Ishikawa (cell line): ENCODE data around the gene MYDGF.

ENCODE experiments used
- CREB1 ChIP-seq: IDR thresholded peaks from 2 replicates; pipeline ENCODE4 v1.6.1; 2012; ENCODE audit warnings: low read depth
- EGR1 ChIP-seq: IDR thresholded peaks from 2 replicates; pipeline ENCODE4 v1.6.1; 2012
- EP300 ChIP-seq: IDR thresholded peaks from 2 replicates; pipeline ENCODE4 v1.6.1; 2012; ENCODE audit warnings: borderline replicate concordance
- FOXM1 ChIP-seq: IDR thresholded peaks from 2 replicates; pipeline ENCODE4 v1.6.1; 2012; ENCODE audit warnings: low read depth, borderline replicate concordance
- RAD21 ChIP-seq: IDR thresholded peaks from 2 replicates; pipeline ENCODE4 v1.6.1; 2012; ENCODE audit warnings: low read depth
- TAF1 ChIP-seq: IDR thresholded peaks from 2 replicates; pipeline ENCODE4 v1.6.1; 2012; ENCODE audit warnings: low read depth, mild to moderate bottlenecking
- TEAD4 ChIP-seq: IDR thresholded peaks from 2 replicates; pipeline ENCODE4 v1.6.1; 2012
- YY1 ChIP-seq: IDR thresholded peaks from 2 replicates; pipeline ENCODE4 v1.6.1; 2012; ENCODE audit warnings: low read depth
- ZBTB7A ChIP-seq: IDR thresholded peaks from 2 replicates; pipeline ENCODE4 v1.6.1; 2012; ENCODE audit warnings: low read depth
- TF ChIP-seq, protein P1 (sequence below): IDR thresholded peaks from 2 replicates; pipeline ENCODE4 v1.6.1; 2012; ENCODE audit warnings: low read depth, mild to moderate bottlenecking
- TF ChIP-seq, protein P2 (sequence below): IDR thresholded peaks from 2 replicates; pipeline ENCODE4 v1.6.1; 2012

DNA sequence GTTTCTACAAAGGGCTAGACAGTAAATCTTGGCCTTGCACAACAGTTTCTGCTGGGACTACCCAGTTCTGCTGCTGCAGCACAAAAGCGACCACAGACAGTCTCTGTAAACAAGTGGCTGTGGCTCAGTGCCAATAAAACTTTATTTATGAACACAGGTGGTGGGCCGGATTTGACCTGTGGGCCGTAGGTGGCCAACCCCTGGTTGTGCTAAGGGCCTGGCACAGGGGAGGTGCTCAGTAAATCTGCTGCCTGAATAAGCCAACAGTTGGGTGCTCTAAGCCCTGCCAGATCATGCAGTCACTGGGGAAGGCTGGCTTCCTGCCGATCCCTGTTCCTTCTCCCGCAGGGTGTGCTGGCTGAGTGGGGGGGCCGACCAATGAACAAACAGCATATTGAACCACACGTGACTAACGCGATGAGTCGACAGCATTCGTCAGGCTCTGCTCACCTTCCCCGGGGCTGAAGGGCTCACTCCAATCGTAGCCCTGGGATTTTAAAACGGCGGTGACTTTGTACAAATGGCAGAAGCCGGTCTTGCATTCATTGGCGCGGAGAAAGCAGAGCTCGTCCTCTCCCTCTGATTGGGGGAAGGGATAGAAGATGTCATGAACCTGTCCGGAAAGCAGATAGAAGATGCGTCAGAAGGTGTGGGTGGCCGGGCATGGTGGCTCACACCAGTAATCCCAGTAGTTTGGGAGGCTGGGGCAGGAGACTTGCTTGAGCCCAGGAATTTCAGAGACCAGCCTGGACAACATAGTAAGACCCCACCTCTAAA is 24.3 kb upstream of the MYDGF start:
- TF ChIP-seq CREB1 (no peak), YY1 (no peak), FOXM1 (no peak), EGR1 (no peak), RAD21 (no peak), ZBTB7A (no peak), TEAD4 (no peak), TAF1 (no peak), EP300 (no peak; the same call in 1 of the 2 replicates)
- TF ChIP-seq, protein P1, sequence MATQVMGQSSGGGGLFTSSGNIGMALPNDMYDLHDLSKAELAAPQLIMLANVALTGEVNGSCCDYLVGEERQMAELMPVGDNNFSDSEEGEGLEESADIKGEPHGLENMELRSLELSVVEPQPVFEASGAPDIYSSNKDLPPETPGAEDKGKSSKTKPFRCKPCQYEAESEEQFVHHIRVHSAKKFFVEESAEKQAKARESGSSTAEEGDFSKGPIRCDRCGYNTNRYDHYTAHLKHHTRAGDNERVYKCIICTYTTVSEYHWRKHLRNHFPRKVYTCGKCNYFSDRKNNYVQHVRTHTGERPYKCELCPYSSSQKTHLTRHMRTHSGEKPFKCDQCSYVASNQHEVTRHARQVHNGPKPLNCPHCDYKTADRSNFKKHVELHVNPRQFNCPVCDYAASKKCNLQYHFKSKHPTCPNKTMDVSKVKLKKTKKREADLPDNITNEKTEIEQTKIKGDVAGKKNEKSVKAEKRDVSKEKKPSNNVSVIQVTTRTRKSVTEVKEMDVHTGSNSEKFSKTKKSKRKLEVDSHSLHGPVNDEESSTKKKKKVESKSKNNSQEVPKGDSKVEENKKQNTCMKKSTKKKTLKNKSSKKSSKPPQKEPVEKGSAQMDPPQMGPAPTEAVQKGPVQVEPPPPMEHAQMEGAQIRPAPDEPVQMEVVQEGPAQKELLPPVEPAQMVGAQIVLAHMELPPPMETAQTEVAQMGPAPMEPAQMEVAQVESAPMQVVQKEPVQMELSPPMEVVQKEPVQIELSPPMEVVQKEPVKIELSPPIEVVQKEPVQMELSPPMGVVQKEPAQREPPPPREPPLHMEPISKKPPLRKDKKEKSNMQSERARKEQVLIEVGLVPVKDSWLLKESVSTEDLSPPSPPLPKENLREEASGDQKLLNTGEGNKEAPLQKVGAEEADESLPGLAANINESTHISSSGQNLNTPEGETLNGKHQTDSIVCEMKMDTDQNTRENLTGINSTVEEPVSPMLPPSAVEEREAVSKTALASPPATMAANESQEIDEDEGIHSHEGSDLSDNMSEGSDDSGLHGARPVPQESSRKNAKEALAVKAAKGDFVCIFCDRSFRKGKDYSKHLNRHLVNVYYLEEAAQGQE, result no peak
- TF ChIP-seq, protein P2, sequence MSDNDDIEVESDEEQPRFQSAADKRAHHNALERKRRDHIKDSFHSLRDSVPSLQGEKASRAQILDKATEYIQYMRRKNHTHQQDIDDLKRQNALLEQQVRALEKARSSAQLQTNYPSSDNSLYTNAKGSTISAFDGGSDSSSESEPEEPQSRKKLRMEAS, result no peak
